HuH-7 (cell line): ENCODE measurements around the gene MTHFSD.

ENCODE experiments used
- DNase-seq: peaks from one replicate; pipeline ENCODE4 v3.0.0; 2011; ENCODE audit warnings: low spot score

MTHFSD gene

DNA sequence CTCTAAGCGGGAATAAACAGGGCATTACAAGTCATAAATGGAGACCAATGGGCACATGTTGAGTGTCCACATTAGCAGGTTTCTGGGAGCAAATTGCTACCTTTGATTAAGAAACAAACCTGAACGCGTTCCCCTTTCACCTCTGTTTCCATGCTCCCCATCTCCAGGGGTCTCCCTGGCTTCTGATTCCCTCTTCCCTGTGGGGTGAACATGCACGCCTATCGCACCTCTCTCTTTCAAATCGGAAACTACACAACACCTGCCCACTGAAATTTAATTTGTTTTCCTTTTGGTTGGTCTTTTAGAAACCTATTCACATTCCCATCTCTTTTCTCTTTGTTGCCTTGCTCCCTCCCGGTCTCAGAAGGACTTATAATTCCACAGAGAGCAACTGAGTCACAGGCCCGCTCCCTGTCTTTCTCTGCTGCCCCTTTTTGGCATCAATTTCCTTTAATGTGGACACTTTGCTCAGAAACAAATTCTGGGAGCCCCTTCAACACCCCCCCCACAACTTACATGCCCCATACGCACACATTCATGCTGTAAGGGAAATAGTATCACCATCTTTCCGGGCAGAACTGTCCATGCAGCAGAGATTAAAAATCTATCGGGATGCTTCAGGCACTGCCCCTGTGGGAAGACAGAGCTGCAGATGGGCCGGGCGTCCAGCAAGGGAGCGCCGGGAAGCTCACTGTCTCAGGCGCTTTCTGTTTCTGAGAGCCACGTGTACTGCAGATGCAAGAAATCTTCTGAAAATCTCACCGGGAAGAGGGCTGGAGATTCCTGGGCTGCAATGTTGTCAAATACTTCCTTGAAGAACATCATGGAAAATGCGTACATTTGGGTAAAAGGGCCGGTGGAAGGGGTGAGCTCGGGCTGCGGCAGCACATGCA lies 51.9 kb downstream of the MTHFSD start:
- DNase-seq, result no peak

DNA sequence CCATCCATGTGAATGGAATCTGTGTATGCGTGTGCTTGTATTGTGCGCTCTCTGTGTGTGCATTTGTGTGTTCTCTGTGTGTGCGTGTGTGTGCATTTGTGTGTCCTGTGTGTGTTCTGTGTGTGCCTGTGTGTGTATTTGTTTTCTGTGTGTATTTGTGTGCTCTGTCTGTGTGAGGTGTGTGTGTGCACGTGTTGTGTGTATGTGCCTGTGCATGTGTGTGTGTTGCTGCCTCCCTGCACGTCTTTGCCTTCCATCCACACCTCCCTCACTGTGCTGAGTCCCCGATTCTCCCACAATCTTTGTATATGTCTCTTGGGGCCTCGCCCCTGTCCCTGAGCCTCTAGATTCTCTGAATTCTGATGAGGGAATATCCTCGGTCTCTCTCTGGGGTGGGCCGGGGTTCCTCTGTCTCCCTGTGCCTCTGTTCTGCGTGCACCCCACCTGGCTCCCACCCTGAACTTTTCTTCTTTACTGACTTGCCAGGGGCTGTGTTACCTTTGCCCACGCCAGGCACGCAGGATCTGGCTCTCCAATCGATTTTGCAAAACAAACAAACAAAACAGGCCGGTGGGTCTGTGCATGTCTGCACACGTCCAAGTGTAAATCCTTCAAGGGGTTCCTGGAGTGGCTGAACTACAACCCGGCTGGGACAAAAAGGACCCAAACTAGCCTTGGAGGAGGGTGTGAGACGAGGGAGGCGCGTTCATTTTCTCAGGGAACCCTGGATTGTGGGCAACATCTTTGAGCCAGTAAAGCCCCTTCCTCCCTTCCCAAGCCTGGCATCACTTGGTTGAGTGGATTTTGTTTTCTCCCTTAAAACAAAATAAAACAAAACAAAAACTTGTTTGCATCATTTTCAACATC lies 52.8 kb downstream of the MTHFSD start:
- DNase-seq, result no peak

DNA sequence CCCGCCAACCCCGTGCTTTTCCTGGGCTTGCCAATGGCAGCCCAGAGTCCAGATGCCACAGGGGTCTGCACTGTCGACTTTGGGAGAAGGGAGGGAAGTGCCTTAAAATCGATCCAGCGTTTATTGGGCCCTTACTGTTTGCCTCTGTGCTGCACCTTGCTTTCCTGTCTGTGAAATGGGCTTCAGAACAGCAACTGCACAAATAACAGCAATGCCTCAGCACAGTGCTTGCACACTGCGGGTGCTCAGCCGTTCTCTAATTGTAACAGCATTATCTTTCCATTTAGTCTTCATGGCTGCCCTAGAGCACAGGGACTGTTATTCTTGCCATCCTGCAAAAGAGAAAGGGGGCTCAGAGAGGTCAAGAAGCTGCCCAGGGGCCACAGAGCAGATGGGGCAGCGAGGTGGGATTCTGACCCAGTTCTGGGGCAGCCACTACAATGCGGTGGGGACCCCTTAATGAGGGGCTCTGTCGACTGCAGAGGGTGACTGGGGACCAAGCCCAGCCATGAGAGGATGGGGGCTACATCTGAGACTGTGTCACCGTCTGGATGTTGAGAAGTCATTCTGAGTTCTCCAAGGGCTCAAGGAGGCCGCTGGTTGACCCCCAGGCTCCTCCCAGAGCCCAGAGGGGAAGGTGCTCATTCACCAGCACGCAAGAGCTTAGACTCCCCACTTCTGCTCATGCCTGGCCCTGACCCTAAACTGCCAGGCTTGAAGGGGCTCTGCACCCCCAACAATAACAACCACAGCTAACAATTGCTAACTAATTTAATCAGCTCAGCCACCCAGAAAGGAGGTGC lies 54.1 kb downstream of the MTHFSD start:
- no peak for DNase-seq

DNA sequence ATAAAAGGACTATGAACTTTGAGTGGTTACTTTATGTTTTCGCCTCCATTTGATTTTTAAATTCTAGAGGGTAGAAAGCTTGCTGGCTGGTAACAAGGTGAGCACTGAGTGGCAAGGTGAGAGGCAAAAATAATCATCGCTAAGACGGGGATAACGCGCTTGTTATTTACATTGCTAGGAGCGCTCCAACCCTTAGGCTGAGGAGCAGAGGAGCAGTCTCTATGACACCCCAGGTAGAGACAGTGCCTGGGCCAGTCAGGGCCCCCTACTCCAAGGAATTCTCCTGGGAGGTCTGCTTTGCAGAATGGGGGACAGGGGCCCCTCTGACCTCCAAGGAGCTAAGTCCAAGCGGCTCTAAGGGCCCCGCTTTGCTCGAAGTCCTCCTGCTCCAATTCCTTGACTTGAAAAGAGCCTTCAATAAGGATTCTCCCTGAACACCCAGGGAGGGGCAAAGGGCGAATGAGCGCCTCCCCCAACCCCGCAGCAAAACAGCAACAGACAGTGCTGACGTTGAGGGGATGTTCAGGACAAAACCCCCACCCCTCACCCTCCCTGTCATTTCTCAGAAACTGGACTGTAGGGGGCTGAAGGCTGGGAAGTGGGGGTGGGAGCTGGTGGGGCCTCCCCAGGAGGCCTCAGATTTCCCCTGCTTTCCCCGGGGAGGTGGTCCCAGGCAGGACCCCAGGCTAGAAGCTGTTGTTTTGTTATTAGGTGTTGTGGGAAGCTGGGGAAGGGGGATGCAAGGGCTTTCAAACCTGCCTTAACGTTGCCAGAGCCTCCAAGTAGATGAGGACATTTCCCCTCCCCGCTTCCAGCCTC lies 54.9 kb downstream of the MTHFSD start:
- DNase-seq, result no peak

DNA sequence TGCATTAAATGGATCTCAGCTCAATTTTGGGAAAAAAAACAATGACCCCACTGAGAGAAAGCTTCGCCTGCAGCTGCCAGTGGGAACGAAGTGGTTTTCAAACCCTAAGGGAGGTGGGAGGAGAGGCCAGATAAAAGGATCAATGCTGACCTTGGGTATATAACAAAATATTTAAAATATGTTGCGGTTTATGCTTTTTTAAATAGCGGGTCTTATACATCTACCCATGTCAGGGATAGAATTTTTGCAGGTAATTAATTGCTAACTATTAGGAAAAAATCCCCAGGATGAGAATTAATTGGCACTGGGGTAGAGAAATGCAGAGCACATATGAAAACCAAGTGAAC lies 55.6 kb downstream of the MTHFSD start:
- no peak for DNase-seq

DNA sequence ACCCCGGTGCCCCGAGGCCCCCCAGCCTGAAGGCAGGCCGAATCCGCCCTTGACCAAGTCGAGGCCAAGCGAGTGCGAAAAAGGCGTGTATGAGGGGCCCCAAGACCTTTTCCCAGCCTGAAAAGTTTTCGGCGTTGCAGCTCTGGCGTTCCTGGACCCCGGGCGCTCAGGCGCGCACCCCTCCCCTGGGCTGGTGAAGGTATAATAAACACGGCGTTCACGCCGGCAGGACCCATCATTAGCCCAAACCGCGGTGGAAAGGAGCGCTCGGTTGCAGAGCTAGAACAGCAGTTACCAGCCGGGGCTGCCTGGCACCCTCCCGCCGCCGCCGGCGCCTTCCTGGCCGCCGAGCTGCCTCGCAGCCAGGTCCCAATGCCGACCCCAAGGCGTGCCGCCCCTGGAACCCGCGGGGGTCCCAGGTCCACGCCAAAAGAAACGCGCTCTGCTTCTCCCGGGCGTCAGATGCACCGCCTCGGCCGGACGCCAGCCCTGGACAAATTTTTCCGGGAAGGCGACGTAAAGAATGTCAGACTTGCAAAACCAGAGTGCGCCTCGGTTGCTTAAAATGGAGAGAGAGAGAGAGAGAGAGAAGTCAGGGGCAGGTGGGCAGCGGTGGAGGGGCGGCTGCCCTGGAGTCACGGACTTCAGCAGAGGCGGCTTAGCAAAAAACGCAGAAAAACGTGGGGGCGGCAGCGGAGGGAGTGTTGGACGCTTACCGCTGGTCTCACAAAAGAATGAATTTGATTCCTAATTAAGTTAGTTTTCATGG lies 56.2 kb downstream of the MTHFSD start:
- DNase-seq, result no peak

DNA sequence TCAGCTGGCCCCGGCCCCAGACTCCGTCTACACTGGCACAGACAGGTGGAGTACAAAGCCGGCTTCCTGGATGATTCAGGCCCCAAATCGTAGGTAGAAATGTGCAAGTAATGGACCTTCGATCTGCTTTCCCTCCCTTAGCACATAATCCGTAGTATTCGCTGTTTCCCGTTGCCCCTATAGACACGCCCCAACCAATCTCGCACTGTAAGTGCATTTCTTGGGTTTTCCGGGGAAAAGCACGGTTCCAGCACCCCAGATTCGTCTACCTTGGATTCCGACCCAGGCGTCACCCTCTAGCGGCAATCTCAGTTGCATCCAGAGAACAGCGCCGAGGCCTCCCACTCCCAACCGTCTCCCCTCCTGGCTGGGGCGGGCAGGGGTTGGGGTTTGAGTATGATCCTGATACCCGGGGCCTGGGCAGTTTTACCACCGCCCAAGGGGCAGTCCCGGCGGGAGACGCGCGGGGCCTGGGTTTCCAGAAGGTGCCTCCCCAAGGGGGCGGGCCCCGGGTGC lies 56.8 kb downstream of the MTHFSD start:
- DNase-seq, result no peak

DNA sequence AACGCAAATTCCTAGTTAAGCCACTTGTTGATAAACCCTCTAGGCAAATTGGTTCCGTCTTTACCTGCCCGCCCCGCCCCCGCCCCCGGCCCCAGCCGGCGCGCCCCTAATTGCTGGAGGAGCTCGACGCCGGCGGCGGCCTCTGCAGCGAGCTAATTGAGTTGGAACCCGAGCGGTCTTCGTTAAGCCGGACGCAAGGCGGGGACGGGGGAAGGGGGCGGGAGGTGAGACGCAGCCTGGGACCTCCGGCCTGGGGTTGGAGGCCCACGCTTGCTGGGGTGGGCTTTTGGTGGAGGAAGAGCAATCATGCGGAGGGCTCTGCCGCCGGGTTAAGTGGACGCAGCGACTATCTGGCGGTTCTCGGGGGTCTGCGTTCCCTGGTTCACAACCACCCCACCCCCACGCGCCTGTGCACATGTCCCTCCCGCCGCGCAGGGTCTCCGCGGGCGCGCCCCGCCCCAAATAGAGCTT lies 57.4 kb downstream of the MTHFSD start:
- DNase-seq, result no peak

DNA sequence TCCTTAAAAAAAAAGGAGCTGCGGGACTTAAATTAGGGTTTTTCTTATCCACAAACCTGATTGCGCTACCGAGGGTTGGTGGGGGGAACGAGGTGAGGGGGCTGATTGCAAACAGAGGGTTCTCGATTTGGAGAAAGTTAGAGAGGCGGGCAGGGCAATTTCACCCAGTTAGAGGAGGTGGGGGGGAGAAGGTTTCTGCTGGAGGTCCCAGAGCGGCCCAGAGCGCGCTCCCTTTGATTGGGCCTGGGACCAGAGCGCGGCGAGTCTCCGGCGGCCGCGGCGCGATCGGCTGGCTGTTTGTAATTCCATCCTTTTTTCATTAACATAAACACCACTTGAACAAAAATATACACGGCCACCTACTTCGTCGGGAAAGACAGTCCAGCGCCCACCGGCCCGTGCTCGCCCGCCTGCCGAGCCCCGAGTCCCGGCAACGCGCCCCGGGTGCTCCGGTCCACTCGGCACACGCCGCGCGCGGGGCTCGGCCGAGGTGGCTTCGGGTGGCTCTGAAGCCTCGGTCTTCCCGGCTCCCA lies 58.0 kb downstream of the MTHFSD start:
- DNase-seq, result no peak

DNA sequence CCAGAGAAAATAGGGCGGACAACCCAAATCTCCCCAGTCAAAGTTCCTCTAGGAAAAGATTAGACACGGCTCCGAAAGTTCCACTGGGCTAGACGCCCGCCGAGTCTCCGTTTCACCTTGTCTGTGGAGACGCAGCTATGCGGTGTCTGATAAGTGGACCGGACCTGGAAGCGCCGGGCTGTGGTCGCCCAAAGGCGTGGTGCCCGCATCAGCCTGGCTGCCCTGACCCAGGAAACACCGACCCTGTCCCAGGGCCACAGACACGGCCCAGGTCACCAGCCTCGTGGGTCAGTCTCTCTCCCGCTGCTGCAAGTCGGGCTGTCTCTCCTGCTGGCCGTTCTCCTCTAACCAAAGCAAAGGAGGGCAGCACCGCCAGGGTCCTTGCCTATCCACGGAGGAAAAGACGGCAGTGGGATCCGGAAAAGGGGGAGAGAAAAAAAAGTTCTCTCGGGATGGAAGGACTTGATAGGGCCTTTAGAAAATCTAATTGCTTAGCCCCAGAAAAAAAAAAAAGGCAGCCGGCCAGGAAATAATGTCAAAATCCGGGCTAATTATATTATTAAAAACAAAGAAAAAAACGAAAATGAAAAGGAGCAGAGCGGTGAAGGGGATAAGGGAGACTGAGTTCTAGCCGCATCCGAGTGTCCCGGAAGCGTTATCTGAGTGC lies 58.6 kb downstream of the MTHFSD start:
- no peak for DNase-seq

DNA sequence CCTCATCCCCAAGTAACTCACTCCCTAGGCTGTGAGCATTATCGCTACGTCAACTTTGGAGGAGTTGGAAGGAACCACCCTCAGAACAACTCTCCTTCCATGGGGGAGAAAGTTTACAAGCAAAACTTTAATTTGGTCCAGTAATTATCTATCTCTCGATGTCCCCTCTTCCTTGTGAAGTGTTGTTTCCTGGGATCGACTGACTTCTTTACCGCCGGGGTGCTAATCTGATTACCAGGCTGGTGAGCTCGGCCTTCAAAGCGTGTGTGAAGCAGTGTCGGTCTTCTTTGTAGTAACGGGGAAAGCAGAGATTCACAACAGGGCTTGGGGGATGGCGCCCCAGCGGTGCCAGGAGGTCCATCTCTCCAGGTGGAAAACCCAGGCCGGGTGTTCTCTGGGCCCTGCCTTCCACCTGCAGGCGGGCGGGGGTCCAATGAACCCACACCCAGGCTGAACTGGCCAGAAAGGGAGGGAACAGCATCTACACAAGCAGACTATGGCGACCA lies 59.2 kb downstream of the MTHFSD start:
- no peak for DNase-seq

DNA sequence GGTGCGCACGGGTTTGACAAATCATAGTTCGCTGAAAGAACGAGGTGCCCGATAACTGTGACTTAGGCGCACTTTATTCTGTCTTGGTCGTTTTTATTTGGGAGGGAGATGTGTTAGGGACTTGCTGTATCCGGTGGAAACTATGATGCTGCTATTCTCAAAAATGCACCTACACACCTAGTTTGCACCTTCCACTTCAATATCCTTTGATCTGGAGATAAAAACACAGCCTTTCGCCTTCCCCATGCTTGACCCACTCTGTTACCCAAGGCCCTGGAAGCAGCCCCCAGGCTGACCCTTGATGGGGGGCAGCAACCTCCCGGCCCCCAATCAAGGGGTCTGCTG lies 59.7 kb downstream of the MTHFSD start:
- DNase-seq, result no peak

DNA sequence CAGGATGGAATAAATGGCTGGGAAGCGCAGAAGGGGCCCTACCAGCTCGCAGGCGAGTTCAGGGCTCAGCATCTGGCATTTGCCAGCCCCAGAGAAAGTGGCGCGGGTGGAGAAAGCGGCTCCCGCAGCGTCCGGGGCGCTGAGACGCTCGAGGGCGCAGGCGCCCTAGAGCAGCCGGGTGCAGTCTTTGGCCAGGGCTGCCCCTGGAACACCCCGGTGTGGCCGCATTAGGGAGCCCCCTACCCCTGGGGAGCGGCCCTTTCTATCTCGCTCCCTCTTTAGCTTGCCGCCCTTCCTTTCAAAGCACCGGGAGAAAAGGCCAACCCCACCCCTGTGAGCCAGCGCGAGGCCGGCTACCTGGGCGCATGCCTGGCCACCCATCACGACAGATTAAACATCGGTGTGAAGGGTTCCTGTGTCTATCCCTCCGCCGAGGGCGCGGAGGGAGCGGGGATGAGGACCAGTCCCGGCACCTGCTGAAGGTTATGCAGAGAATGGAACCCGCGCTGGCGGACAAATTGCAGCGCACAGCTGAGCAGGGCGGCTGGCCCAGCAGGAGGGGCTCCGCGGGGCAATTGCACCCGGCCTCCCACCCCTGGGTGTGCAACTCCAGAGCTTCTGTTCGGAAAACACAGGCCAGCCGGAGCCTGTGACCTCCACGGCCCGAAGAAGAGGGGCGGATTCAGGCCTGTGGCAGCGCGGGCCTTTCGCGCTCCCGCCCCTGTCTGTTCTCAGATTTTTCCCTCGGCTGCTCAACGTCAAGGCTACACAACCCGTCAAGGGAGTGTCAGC lies 60.3 kb downstream of the MTHFSD start:
- DNase-seq, result no peak

DNA sequence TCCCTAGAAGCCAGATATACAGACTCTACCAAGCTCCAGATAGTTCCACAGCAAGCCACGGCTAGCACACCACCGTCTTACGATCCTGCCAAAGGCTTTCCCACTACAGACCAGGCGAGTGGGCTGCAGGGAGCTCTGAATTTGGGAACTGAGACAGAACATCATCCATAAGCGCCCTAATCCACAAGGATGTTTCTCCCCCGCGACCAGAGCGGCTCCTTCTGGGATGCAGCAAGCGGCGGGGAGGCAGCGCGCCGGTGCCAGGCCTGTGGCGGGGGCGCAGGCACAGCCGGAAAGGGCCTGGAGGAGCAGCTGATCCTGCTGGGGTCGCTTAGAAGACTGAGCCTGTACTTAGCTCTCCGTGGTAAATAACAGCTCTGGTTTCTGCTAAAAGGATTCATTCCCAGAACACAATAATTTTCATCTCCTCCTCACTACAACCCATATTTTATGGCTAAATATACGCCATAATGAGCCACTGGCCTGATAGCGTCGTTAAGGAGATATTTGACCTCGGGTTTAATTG lies 60.9 kb downstream of the MTHFSD start:
- no peak for DNase-seq

DNA sequence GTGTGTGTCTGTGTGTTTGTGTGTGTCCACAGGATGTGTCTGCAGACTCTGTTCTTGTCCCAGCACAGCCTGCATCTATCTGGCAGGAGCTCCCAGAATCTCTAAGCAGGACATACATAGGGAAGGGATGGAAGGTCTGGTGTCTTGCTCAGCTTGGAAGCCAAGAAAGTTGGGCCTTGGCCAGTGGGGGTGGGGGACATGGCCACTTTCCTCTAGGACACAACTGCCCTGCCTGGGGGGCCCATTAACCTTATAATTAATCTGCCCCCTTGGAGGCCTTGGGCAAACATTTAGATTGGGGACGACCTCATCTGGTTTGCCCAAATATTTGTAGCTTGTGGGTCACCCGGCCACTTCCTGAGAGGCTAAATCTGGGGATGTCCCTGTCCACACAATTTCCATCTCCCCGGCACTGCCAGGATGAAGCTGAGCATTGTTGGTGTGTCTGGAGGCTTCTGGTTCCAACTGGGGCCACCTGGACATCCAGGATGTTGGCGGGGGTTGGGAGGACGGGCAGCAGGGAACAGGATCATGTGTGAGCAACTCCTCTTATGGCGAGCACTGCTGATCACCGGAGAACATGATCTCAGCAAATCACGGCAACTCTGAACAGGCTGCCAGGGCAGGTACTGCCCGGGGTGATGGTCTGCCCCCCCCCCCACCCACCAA lies 61.9 kb downstream of the MTHFSD start:
- DNase-seq, result no peak

DNA sequence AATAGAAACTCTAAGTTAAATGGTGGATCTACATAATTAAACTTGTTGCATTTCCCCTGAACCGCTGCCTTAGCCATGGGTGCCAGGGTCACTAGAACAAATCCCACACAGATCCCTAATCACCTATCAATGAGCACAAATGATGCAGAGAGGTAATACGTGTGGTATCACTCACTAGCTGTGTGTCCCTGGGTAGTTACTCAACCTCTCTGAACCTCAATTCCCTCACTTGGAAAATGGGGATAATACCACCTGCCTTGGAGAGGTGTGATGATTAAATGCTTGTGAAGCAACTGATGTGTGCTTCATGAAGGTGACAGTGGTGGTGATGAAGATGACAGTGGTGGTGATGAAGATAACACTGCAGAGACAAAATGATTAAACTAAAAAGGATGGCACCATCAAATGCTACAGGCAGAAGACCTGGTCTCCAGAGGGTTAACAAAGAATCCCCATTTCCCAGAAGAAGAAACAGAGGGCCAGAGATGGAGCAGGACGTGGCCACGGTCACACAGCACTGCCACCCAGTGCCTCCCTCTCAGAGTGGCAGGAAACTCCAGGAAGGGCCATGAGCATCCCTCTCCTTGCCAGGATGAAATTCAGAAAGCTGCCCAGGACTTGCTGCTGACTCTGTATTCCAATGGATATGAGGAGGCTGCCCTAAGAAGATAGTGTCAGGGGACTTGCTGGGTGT lies 62.6 kb downstream of the MTHFSD start:
- DNase-seq, result no peak

DNA sequence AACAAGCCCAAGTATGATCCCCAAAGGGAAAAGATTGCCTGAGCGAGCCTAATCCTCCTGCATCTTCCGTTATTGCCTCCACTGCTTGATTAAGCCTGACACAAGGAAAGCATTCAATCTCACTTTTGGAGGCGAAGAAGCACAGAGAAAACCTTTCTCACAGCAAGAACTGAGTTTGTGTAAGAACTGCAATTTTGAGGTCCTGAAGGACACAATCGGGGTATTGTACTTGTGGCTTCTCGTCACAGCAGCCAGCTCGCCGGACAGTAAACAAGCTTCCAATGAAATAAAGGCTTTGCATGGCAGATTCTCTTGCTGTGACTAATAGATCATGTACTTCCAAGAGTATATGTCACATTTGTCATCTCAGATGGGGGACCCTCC lies 63.4 kb downstream of the MTHFSD start:
- DNase-seq, result no peak
